GM20000 (cell line): ENCODE measurements around the gene ZFP92.

Experiments
- DNase-seq: peaks from one replicate; pipeline ENCODE4 v3.0.0; 2012; ENCODE audit warnings: low spot score
- TF ChIP-seq, protein P1 (sequence below): IDR thresholded peaks from 2 replicates; pipeline ENCODE4 v1.5.1; 2012; ENCODE audit warnings: mild to moderate bottlenecking, control low read depth; ENCODE audit errors: extremely low read depth, missing control alignments

ZFP92 gene

GRCh38 chrX:153434801-153435200 lies 23.5 kb downstream of the ZFP92 start:
- DNase-seq, result no peak
- TF ChIP-seq, protein P1, sequence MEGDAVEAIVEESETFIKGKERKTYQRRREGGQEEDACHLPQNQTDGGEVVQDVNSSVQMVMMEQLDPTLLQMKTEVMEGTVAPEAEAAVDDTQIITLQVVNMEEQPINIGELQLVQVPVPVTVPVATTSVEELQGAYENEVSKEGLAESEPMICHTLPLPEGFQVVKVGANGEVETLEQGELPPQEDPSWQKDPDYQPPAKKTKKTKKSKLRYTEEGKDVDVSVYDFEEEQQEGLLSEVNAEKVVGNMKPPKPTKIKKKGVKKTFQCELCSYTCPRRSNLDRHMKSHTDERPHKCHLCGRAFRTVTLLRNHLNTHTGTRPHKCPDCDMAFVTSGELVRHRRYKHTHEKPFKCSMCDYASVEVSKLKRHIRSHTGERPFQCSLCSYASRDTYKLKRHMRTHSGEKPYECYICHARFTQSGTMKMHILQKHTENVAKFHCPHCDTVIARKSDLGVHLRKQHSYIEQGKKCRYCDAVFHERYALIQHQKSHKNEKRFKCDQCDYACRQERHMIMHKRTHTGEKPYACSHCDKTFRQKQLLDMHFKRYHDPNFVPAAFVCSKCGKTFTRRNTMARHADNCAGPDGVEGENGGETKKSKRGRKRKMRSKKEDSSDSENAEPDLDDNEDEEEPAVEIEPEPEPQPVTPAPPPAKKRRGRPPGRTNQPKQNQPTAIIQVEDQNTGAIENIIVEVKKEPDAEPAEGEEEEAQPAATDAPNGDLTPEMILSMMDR, result no peak

DNA sequence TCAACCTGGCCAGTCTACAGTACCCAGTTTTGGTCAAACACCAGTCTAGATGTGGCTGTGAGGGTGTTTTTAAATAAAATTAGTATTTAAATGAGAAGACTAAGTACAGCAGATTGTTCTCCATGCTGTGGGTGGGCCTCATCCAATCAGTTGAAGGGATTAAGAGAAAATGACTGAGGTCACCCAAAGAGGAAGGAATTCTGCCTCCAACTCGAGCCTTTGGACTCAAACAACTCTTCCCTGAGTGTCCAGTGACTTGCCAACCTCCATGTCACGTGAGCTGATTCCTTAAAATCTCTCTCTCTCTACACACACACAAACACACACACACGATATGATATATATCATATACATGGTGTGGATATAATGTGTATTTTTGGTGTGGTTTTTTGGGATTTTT lies 24.6 kb downstream of the ZFP92 start:
- DNase-seq, result no peak
- TF ChIP-seq, protein P1, result no peak

GRCh38 chrX:153438532-153438931 lies 27.3 kb downstream of the ZFP92 start:
- DNase-seq, result no peak
- TF ChIP-seq, protein P1, result no peak

DNA sequence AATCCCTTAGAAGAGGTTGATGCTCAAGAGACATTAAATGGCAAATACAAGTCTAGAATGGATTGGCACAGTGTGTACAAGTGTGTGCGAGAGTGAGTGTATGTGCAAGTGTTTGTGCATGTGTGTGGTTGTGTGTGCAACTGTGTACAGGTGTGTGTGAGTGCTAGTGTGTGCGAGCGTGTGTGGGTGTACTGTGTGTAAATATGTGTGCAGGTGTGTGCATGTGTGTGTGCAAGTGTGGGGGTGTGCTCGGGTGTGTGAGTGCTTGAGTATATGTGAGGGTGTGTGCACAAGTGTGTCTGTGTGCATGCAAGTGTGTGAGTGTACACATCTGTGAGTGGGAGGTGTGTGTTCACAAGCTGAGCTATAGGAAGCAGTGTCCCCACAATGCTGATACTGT lies 28.7 kb downstream of the ZFP92 start:
- DNase-seq, result no peak
- TF ChIP-seq, protein P1, result no peak

- TF ChIP-seq, protein P1, result no peak
- DNase-seq, result no peak
Observed at GRCh38 chrX:153440556-153441135, 29.4 kb downstream of the ZFP92 start.

DNA sequence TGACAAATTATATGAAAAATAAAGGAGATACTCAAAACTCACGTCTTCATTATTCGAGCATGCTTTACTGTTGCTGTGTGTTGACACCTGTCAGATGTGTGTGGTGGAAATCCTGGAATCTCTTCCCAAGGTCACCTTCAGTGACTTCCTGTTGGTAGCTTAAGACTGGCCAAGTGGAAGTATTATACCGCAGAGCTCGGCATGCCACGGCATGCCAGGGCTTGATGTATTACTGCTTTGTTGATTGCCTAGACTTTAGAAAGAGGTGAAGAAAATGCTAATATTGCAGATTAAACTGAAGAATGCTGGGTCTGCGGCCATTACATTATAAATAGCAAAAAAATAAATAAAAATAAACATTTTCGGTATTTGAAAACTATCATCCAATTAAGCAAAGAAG lies 30.0 kb downstream of the ZFP92 start:
- TF ChIP-seq, protein P1, result no peak
- no peak for DNase-seq

DNA sequence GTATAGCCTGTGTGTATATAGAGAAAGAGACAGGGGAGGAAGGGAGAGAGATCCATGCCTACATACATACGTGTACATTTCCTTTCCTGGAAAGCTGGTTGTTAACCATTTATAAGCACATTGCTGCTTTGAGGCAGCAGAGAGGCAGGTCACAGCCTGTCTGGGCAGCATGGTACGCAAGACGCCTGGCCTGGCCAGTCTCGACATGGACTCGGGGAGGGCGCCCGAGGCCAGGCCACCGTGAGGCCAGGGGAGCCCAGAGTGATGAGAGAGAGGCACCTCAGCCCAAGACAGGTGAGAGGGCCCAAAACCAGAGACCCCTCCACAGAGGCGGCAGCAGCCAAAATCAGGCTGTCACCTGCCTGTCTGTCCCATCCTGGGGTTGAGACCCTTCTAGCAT lies 30.7 kb downstream of the ZFP92 start:
- DNase-seq, result no peak
- TF ChIP-seq, protein P1, result no peak

DNA sequence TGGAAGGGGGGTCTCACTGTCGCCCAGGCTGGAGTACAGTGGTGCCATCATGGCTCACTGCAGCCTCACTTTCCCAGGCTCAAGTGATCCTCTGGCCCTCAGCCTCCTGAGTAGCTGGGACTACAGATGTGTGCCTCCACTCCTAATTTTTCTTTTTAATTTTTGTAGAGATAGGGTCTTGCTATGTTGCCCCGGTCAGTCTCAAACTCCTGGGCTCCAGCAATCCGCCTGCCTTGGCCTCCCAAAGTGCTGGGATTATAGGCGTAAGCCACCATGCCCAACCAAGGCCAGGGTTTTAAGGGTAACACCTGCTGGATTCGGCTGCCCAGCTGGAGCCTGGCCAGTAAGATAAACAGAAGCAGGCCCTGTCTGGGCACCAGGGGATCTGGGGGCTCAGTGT lies 31.2 kb downstream of the ZFP92 start:
- no peak for DNase-seq
- TF ChIP-seq, protein P1, result no peak
